ENCODE measurements around the gene EIF4E1B. TPM values are rescaled to one million over a fixed set of nuclear protein-coding genes. Genes with fewer than 3 reads are reported as not detected.
"Not testable (repeated sequence)": the region's sequence is repeated elsewhere in the genome, so short reads cannot be mapped to it uniquely, and the experiment has no call there.

The EIF4E1B gene
- total and polyA plus RNA-seq, 10 donors: not detected

GRCh38 chr5:176588297-176588696 is 42.2 kb upstream of the EIF4E1B start:
- TF ChIP-seq, protein P1, sequence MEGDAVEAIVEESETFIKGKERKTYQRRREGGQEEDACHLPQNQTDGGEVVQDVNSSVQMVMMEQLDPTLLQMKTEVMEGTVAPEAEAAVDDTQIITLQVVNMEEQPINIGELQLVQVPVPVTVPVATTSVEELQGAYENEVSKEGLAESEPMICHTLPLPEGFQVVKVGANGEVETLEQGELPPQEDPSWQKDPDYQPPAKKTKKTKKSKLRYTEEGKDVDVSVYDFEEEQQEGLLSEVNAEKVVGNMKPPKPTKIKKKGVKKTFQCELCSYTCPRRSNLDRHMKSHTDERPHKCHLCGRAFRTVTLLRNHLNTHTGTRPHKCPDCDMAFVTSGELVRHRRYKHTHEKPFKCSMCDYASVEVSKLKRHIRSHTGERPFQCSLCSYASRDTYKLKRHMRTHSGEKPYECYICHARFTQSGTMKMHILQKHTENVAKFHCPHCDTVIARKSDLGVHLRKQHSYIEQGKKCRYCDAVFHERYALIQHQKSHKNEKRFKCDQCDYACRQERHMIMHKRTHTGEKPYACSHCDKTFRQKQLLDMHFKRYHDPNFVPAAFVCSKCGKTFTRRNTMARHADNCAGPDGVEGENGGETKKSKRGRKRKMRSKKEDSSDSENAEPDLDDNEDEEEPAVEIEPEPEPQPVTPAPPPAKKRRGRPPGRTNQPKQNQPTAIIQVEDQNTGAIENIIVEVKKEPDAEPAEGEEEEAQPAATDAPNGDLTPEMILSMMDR (IDR thresholded peaks at IDR 0.05 in 8 of 11, conservative IDR thresholded peaks at IDR 0.05 in 3 of 11): no peak
- no peak for TF ChIP-seq POLR2AphosphoS5 (IDR thresholded peaks at IDR 0.05)
- TF ChIP-seq POLR2A (IDR thresholded peaks at IDR 0.05): no peak
- intact Hi-C loops (cut with DNase I; ENCODE audit: low total_unique reads): no loop called here
- Histone ChIP-seq H3K4me3 (no peak overlapping the region), H3K27me3 (replicated peaks in 1 of 7) (no peaks in the 10 kb centered on the region), H3K36me3 (no peaks in the 10 kb centered on the region), H3K27ac (no peak overlapping the region), H3K4me1 (no peaks in the 10 kb centered on the region), H3K9me3 (peaks cover 0 to 29% (median 20%) of the 10 kb centered on the region in 8 donors)
- DNase-seq: no peak

GRCh38 chr5:176589039-176589769 is 41.3 kb upstream of the EIF4E1B start:
- TF ChIP-seq POLR2A (IDR thresholded peaks at IDR 0.05): no peak
- no peak for TF ChIP-seq POLR2AphosphoS5 (IDR thresholded peaks at IDR 0.05)
- TF ChIP-seq, protein P1 (IDR thresholded peaks at IDR 0.05 in 8 of 11, conservative IDR thresholded peaks at IDR 0.05 in 3 of 11): no peak
- H3K27me3 ChIP-seq (replicated peaks in 1 of 7): peaks cover 0 to 7% (median 0%) of the 10 kb centered on the region in 7 donors
- intact Hi-C loops (cut with DNase I; ENCODE audit: low total_unique reads): no loop called here
- no peak for DNase-seq
- WGBS, 5 donors: 86 to 92% (median 89%) methylated on average over 31 of the region's 31 CpGs
- no peak overlapping the region for H3K27ac ChIP-seq
- no peak overlapping the region for H3K4me3 ChIP-seq
- no peaks in the 10 kb centered on the region for H3K4me1 ChIP-seq
- H3K36me3 ChIP-seq: no peaks in the 10 kb centered on the region
- H3K9me3 ChIP-seq: peaks cover 0 to 25% (median 20%) of the 10 kb centered on the region in 8 donors

DNA sequence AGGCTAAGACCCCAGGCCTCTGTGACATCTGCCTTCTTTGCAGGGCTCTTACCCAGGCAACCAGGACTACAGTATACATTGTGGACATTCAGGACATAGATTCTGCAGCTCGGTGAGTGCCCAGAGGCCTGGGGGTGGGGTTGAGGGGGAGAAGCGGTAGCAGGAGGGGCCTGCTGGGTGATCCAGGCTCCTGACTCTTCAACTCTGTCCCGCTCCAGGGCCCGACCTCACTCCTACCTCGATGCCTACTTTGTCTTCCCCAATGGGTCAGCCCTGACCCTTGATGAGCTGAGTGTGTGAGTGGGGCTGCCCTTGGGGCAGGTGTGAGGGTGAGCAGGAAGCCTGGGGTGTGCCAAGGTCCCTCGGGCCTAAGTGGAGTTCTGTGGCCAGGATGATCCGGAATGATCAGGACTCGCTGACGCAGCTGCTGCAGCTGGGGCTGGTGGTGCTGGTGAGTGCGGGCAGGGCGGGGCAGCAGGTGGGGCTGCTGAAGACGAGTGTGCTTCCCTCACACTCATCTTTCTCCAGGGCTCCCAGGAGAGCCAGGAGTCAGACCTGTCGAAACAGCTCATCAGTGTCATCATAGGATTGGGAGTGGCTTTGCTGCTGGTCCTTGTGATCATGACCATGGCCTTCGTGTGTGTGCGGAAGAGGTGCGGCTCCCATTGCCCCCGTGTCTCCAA is 40.3 kb upstream of the EIF4E1B start:
- WGBS, 5 donors: 84 to 89% (median 86%) methylated on average over 11 to 17 of the region's 17 CpGs
- Histone ChIP-seq H3K4me3 (no peak overlapping the region), H3K9me3 (peaks cover 0 to 15% (median 11%) of the 10 kb centered on the region in 8 donors), H3K27ac (no peak overlapping the region), H3K4me1 (no peaks in the 10 kb centered on the region), H3K36me3 (no peaks in the 10 kb centered on the region), H3K27me3 (replicated peaks in 1 of 7) (peaks cover 0 to 16% (median 0%) of the 10 kb centered on the region in 7 donors)
- peak; percentile 45 for DNase-seq
- TF ChIP-seq POLR2AphosphoS5 (IDR thresholded peaks at IDR 0.05): no peak
- TF ChIP-seq, protein P1 (IDR thresholded peaks at IDR 0.05 in 8 of 11, conservative IDR thresholded peaks at IDR 0.05 in 3 of 11): no peak
- TF ChIP-seq POLR2A (IDR thresholded peaks at IDR 0.05): no peak
- intact Hi-C loops (cut with DNase I; ENCODE audit: low total_unique reads): no loop called here

GRCh38 chr5:176591667-176592066 is 38.8 kb upstream of the EIF4E1B start:
- 25 to 67% (median 52%) methylated on average over 2 of the region's 2 CpGs for WGBS, 5 donors
- H3K36me3 ChIP-seq; H3K9me3 ChIP-seq; H3K4me1 ChIP-seq; intact Hi-C loops (cut with DNase I; ENCODE audit: low total_unique reads); H3K4me3 ChIP-seq; DNase-seq; H3K27ac ChIP-seq: not testable (repeated sequence)
- peaks cover 0 to 31% (median 5%) of the 10 kb centered on the region in 7 donors for H3K27me3 ChIP-seq (replicated peaks in 1 of 7)

Data from spleen (tissue), 11 donors.